ENCODE results near the gene GRIK4.

Gene GRIK4

GRCh38 chr11:120819437-120820365 is 308.2 kb downstream of the GRIK4 start:
- TF ChIP-seq POLR2AphosphoS5 (IDR thresholded peaks at IDR 0.05; ENCODE audit: low read depth, low read length) (no peak), TAF1 (IDR thresholded peaks at IDR 0.05; ENCODE audit: borderline replicate concordance, low read depth, low read length) (no peak), POLR2A (IDR thresholded peaks at IDR 0.05; ENCODE audit: low read depth, low read length) (no peak)
- DNase-seq (ENCODE audit: insufficient read length) (no peak), FAIRE-seq (no peak)

- TF ChIP-seq POLR2A (IDR thresholded peaks at IDR 0.05; ENCODE audit: low read depth, low read length) (no peak), TAF1 (IDR thresholded peaks at IDR 0.05; ENCODE audit: borderline replicate concordance, low read depth, low read length) (no peak), POLR2AphosphoS5 (IDR thresholded peaks at IDR 0.05; ENCODE audit: low read depth, low read length) (no peak)
- DNase-seq (ENCODE audit: insufficient read length) (no peak), FAIRE-seq (no peak)
Observed at GRCh38 chr11:120823159-120823558, 311.6 kb downstream of the GRIK4 start.

- no peak for DNase-seq (ENCODE audit: insufficient read length)
- FAIRE-seq: no peak
- TF ChIP-seq TAF1 (IDR thresholded peaks at IDR 0.05; ENCODE audit: borderline replicate concordance, low read depth, low read length) (no peak), POLR2A (IDR thresholded peaks at IDR 0.05; ENCODE audit: low read depth, low read length) (no peak), POLR2AphosphoS5 (IDR thresholded peaks at IDR 0.05; ENCODE audit: low read depth, low read length) (no peak)
Observed at GRCh38 chr11:120824242-120824641, 312.7 kb downstream of the GRIK4 start.

GRCh38 chr11:120827198-120827597 is 315.6 kb downstream of the GRIK4 start:
- TF ChIP-seq POLR2AphosphoS5 (IDR thresholded peaks at IDR 0.05; ENCODE audit: low read depth, low read length) (no peak), POLR2A (IDR thresholded peaks at IDR 0.05; ENCODE audit: low read depth, low read length) (no peak)
- no peak for FAIRE-seq
- no peak for DNase-seq (ENCODE audit: insufficient read length)

- no peak for TF ChIP-seq POLR2A (IDR thresholded peaks at IDR 0.05; ENCODE audit: low read depth, low read length)
- no peak for TF ChIP-seq TAF1 (IDR thresholded peaks at IDR 0.05; ENCODE audit: borderline replicate concordance, low read depth, low read length)
- no peak for TF ChIP-seq POLR2AphosphoS5 (IDR thresholded peaks at IDR 0.05; ENCODE audit: low read depth, low read length)
- DNase-seq (ENCODE audit: insufficient read length): no peak
- no peak for FAIRE-seq
Observed at GRCh38 chr11:120827820-120828219, 316.3 kb downstream of the GRIK4 start.

- no peak for FAIRE-seq
Observed at GRCh38 chr11:120828847-120829246, 317.3 kb downstream of the GRIK4 start.

GRCh38 chr11:120830085-120830620 is 318.6 kb downstream of the GRIK4 start:
- TF ChIP-seq POLR2AphosphoS5 (IDR thresholded peaks at IDR 0.05; ENCODE audit: low read depth, low read length) (no peak), TAF1 (IDR thresholded peaks at IDR 0.05; ENCODE audit: borderline replicate concordance, low read depth, low read length) (no peak), POLR2A (IDR thresholded peaks at IDR 0.05; ENCODE audit: low read depth, low read length) (no peak)
- FAIRE-seq (no peak), DNase-seq (ENCODE audit: insufficient read length) (no peak)

More at GRCh38 chr11:120828847-120829246, 317.3 kb downstream of the GRIK4 start:
- TF ChIP-seq POLR2AphosphoS5 (IDR thresholded peaks at IDR 0.05; ENCODE audit: low read depth, low read length) (no peak), TAF1 (IDR thresholded peaks at IDR 0.05; ENCODE audit: borderline replicate concordance, low read depth, low read length) (no peak), POLR2A (IDR thresholded peaks at IDR 0.05; ENCODE audit: low read depth, low read length) (no peak)
- no peak for DNase-seq (ENCODE audit: insufficient read length)

GRCh38 chr11:120832481-120833238 is 321.1 kb downstream of the GRIK4 start:
- FAIRE-seq (peak; percentile 36), DNase-seq (ENCODE audit: insufficient read length) (no peak)
- TF ChIP-seq POLR2A (IDR thresholded peaks at IDR 0.05; ENCODE audit: low read depth, low read length) (no peak), POLR2AphosphoS5 (IDR thresholded peaks at IDR 0.05; ENCODE audit: low read depth, low read length) (no peak), TAF1 (IDR thresholded peaks at IDR 0.05; ENCODE audit: borderline replicate concordance, low read depth, low read length) (no peak)

GRCh38 chr11:120834686-120835210 is 323.2 kb downstream of the GRIK4 start:
- TF ChIP-seq POLR2AphosphoS5 (IDR thresholded peaks at IDR 0.05; ENCODE audit: low read depth, low read length) (no peak), TAF1 (IDR thresholded peaks at IDR 0.05; ENCODE audit: borderline replicate concordance, low read depth, low read length) (no peak), POLR2A (IDR thresholded peaks at IDR 0.05; ENCODE audit: low read depth, low read length) (no peak)
- FAIRE-seq (no peak), DNase-seq (ENCODE audit: insufficient read length) (no peak)

GRCh38 chr11:120835601-120836228 is 324.2 kb downstream of the GRIK4 start:
- FAIRE-seq: peak; percentile 93
- no peak for TF ChIP-seq POLR2A (IDR thresholded peaks at IDR 0.05; ENCODE audit: low read depth, low read length)
- no peak for TF ChIP-seq POLR2AphosphoS5 (IDR thresholded peaks at IDR 0.05; ENCODE audit: low read depth, low read length)
- TF ChIP-seq TAF1 (IDR thresholded peaks at IDR 0.05; ENCODE audit: borderline replicate concordance, low read depth, low read length): no peak
- peak; percentile 42 for DNase-seq (ENCODE audit: insufficient read length)

- FAIRE-seq (no peak), DNase-seq (ENCODE audit: insufficient read length) (no peak)
- TF ChIP-seq POLR2AphosphoS5 (IDR thresholded peaks at IDR 0.05; ENCODE audit: low read depth, low read length): no peak
- no peak for TF ChIP-seq TAF1 (IDR thresholded peaks at IDR 0.05; ENCODE audit: borderline replicate concordance, low read depth, low read length)
- TF ChIP-seq POLR2A (IDR thresholded peaks at IDR 0.05; ENCODE audit: low read depth, low read length): no peak
Observed at GRCh38 chr11:120837696-120838095, 326.1 kb downstream of the GRIK4 start.

All from GM12892 (cell line).